GM21367 (cell line): ENCODE results near the gene GLYATL2.

ENCODE experiments used
- ATAC-seq: cut with Tn5 transposase; IDR thresholded peaks from one replicate; pipeline ENCODE4 v1.9.1; 2021; ENCODE audit not compliant: unreplicated experiment

The GLYATL2 gene

DNA sequence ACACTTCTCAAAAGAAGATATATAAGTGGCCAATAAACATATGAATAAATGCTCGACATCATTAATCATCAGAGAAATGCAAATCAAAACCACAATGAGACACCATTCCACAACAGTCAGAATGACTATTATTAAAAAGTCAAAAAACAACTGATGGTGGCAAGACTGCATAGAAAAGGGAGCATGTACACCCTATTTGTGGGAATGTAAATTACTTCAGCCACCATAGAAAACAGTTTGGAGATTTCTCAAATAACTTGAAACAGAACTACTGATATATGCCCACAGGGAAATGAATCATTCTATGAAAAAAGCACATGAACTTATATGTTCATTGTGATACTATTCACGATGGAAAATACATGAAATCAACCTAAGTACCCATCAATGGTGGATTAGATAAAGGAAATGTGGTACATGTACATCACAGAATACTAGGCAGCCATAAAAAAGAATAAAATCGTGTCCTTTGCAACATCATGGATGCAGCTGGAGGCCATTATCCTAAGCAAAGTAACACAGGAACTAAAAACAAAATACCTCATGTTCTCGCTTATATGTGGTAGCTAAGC is 42.4 kb downstream of the GLYATL2 start:
- no peak for ATAC-seq

DNA sequence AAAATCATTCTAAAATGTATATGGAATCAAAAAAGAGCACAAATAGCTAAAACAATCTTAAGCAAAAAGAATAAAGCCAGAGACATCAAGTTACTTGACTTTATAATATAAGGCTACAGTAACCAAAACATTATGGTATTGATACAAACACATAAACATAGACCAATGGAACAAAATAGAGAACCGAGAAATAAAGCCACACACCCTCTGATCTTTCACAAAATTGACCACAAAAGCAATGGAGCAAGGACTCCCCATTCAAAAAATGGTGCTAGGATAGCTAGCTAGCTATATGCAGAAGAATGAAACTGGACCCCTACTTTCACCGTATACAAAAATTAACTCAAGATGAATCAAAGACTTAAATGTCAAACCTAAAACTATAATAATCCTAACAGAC is 43.2 kb downstream of the GLYATL2 start:
- no peak for ATAC-seq

DNA sequence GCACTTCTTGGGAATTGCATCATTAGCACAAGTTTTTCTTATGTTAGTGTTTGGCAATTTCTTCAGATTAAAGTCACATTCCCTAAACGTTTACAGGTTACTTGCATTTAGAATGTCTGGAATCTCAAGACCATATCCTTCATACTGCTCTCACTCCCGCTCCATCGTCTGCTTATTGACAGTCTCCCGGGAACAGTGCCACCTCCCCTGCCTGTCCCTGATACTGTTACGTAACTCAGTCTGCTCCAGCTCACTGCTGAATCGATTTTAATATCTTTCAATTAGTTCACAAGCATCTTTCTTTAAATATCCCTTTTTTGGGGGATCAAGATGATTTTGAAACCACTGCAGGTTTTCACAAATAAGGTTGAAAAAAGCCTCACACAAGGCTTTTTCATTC is 48.2 kb downstream of the GLYATL2 start:
- ATAC-seq: no peak

DNA sequence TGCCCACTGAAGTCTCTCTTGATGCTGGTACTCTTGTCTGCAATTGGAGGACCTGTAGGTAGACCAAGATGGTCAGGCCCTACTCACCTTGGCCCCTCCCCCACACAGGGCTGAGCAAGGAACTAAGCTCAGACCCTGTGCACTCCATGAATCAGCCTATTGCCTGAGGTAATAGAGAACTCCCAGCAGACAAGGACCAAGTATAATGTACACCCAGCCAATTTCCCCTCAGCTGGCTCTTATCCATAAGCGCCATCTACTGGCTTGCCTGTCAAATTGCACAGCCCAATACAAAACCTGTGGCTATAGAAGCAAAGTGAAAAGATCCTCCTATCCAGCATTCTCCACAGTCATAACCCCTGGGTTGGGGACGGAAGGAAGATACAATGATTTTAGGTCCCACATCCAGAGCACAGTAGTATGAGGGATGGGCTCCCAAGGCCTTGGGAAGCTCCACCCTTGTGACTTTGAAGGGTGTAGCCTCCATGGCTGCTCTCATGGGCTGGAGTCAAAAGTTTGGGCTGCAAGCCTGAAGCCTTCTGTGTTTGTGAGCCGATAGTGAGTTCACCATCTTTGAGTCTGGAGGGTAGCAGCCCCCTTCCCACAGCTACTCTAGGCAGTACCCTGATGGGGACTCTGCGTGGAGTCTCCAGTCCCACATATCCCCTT is 56.0 kb downstream of the GLYATL2 start:
- ATAC-seq: peak; percentile 92

DNA sequence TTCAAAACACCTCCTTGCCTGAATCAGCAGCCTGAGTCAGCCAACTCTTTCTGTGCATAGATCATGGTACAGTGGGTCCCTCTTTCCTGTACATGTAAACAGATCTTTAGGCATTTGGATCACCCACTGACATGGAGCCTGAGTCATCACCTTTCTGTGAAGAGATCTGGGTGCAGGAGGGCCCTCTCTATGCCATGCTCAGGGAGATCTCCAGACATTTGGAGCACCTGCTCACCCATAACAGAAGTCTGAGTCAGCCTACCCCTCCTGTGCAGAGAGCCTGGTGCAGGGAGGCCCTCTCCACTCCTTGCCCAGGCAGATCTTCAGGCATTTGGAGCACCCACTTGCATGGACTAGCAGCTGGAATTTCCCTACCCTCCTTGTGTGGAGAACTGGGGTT is 56.6 kb downstream of the GLYATL2 start:
- no peak for ATAC-seq

DNA sequence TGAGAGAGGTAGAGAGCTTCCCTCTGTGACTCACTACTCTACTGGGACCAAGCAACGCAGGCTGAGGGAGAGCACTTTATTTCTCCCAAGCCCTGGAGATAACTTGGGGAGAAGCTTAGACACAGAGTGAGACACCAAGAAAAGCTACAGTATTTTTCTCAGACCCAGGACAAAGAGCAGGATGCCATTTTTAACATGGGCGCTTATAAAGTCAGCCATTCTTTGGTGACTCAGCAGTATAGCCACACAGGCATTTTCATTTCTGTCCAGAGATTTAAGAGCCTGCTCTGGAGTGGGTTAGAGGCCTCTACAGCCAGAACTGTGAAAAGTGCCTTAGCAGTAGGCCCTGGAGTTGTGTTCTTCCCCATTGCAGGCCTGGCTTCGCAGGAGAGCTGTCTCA is 57.8 kb downstream of the GLYATL2 start:
- no peak for ATAC-seq

DNA sequence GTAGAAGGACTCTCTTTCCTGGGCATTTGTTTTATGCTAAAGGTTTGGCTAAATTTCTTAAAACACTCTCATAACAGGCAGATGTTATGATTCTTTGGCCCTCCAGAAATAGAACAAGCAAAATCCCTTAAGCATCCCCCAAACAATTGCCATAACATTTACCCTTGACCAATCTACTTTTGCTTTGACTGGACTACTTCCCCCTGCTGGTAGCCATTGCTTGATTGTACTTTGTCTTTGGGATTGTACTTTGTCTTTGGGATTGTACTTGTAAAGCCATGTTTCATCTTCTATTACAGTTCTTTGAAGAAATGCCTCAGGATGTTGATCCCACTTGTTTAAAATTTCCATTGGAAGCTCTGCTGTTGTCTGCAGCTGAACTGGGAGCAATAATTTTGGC is 59.5 kb downstream of the GLYATL2 start:
- ATAC-seq: no peak
